Skeletal muscle satellite cell (primary cell): ENCODE measurements around the gene BICD1.

Experiments
- H3K27me3 ChIP-seq: 2 replicates; pipeline ENCODE4 v1.7.0; 2013; ENCODE audit warnings: low read length; ENCODE audit not compliant: control insufficient read depth, insufficient read depth
- H3K36me3 ChIP-seq: 2 replicates; pipeline ENCODE4 v1.7.0; 2013; ENCODE audit warnings: mild to moderate bottlenecking, control low read depth, low read length; ENCODE audit not compliant: insufficient read depth
- H3K4me1 ChIP-seq: 2 replicates; pipeline ENCODE4 v1.7.0; 2013; ENCODE audit warnings: low read length; ENCODE audit not compliant: control insufficient read depth, insufficient read depth
- H3K4me2 ChIP-seq: 2 replicates; pipeline ENCODE4 v1.7.0; 2013; ENCODE audit warnings: mild to moderate bottlenecking, low read length
- H3K4me3 ChIP-seq: 2 replicates; pipeline ENCODE4 v1.7.0; 2013; ENCODE audit warnings: low read length
- H3K9ac ChIP-seq: 2 replicates; pipeline ENCODE4 v1.7.0; 2013; ENCODE audit warnings: mild to moderate bottlenecking, low read depth, low read length, moderate library complexity
- H3K9me3 ChIP-seq: replicated peaks from 2 replicates; pipeline ENCODE4 v1.7.0; 2013; ENCODE audit warnings: mild to moderate bottlenecking, control low read depth, low read length

The BICD1 gene

DNA sequence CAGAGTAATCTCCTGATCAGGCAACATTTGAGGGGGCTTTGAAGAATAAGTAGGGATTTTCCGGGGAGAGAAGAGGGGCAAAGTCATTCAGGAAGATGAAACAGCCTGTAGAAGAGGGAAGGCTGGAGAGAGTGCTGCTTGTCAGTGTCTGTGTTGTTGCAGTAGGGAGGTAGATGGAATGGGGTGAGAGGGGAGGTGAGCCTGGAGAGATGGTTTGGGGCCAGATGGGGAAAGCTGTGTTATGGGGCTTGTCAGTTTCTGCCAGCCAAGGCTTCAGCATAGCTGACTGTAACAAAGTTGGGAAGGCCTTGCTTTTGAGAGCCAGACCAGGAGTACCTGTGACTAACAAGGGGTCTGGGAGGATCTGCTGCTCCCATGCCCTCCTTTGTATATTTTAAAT, 18.0 kb downstream of the BICD1 start:
- Histone ChIP-seq H3K4me3 (no peak overlapping the region), H3K4me1 (peaks cover 8% of the 10 kb centered on the region), H3K36me3 (no peaks in the 10 kb centered on the region), H3K4me2 (no peak overlapping the region), H3K9ac (no peak overlapping the region), H3K27me3 (no peaks in the 10 kb centered on the region), H3K9me3 (no peaks in the 10 kb centered on the region)

- no peaks in the 10 kb centered on the region for H3K9me3 ChIP-seq
These were observed 18.9 kb downstream of the BICD1 start for GRCh38 chr12:32125455-32126084.

GRCh38 chr12:32126720-32127119, 20.1 kb downstream of the BICD1 start:
- no peaks in the 10 kb centered on the region for H3K36me3 ChIP-seq
- H3K9ac ChIP-seq, result no peak overlapping the region
- H3K4me2 ChIP-seq, result no peak overlapping the region
- H3K4me3 ChIP-seq, result no peak overlapping the region
- H3K9me3 ChIP-seq, result no peaks in the 10 kb centered on the region
- H3K4me1 ChIP-seq, result peaks cover 3% of the 10 kb centered on the region
- no peaks in the 10 kb centered on the region for H3K27me3 ChIP-seq

More at GRCh38 chr12:32125455-32126084, 18.9 kb downstream of the BICD1 start:
- H3K4me2 ChIP-seq, result no peak overlapping the region
- H3K27me3 ChIP-seq, result no peaks in the 10 kb centered on the region
- no peaks in the 10 kb centered on the region for H3K36me3 ChIP-seq
- no peak overlapping the region for H3K9ac ChIP-seq
- H3K4me1 ChIP-seq, result peaks cover 3% of the 10 kb centered on the region
- no peak overlapping the region for H3K4me3 ChIP-seq

DNA sequence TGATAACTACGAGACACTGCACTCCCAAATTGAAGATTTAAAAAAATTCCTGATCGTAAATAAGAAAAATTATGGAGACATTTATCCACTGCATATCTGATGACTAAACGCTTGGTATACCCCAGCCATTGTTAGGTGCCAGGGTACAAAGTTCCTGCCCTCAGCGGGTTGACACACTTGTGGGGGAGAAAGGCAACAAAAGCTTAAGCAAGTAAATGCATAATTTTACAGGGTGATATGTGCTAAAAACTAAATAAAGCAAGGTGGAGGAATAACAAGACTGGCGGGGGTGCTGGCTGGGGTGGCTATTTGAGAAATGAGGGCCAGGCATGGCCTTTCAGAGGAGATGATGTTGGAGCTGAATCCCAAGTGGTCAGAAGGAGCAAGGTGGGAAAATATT, 25.0 kb downstream of the BICD1 start:
- H3K4me2 ChIP-seq, result no peak overlapping the region
- H3K4me3 ChIP-seq, result no peak overlapping the region
- H3K9ac ChIP-seq, result no peak overlapping the region
- peaks cover 7% of the 10 kb centered on the region for H3K4me1 ChIP-seq
- H3K36me3 ChIP-seq, result no peaks in the 10 kb centered on the region
- H3K9me3 ChIP-seq, result no peaks in the 10 kb centered on the region
- no peaks in the 10 kb centered on the region for H3K27me3 ChIP-seq

- peaks cover 11% of the 10 kb centered on the region for H3K4me1 ChIP-seq
- H3K27me3 ChIP-seq, result no peaks in the 10 kb centered on the region
- no peaks in the 10 kb centered on the region for H3K9me3 ChIP-seq
- H3K9ac ChIP-seq, result no peak overlapping the region
- H3K4me2 ChIP-seq, result peak overlapping the region; percentile 48
- H3K4me3 ChIP-seq, result no peak overlapping the region
- H3K36me3 ChIP-seq, result no peaks in the 10 kb centered on the region
These were observed 27.6 kb downstream of the BICD1 start for GRCh38 chr12:32134101-32134888.

- Histone ChIP-seq H3K4me1 (peaks cover 11% of the 10 kb centered on the region), H3K9me3 (no peaks in the 10 kb centered on the region), H3K4me3 (no peak overlapping the region), H3K9ac (no peak overlapping the region), H3K4me2 (no peak overlapping the region), H3K27me3 (no peaks in the 10 kb centered on the region), H3K36me3 (no peaks in the 10 kb centered on the region)
These were observed 29.3 kb downstream of the BICD1 start for GRCh38 chr12:32135967-32136366.

DNA sequence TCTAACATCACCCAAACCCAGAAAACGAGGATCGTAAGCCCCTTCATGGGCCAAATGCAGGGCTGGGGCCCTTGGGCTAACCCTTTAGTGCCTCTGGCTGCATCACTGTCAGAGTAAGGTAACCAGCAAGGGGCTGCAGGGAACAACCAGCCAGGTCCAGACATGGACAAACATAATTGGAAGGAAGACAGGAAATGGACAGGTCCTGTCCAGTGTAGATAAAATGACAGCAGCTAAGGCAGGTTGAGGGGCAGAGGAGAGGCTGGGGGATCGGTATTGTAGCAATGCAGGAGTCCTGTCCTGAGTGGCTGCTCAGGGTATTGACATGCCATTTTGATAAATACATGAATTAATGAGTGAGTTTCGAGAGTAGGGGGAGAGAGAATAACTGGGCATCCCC, 29.8 kb downstream of the BICD1 start:
- no peaks in the 10 kb centered on the region for H3K27me3 ChIP-seq
- H3K36me3 ChIP-seq, result no peaks in the 10 kb centered on the region
- no peak overlapping the region for H3K4me3 ChIP-seq
- peaks cover 11% of the 10 kb centered on the region for H3K4me1 ChIP-seq
- no peaks in the 10 kb centered on the region for H3K9me3 ChIP-seq
- H3K9ac ChIP-seq, result no peak overlapping the region
- H3K4me2 ChIP-seq, result no peak overlapping the region

GRCh38 chr12:32139064-32139421, 32.4 kb downstream of the BICD1 start:
- no peaks in the 10 kb centered on the region for H3K9me3 ChIP-seq
- H3K4me2 ChIP-seq, result no peak overlapping the region
- no peaks in the 10 kb centered on the region for H3K36me3 ChIP-seq
- H3K27me3 ChIP-seq, result no peaks in the 10 kb centered on the region
- no peak overlapping the region for H3K9ac ChIP-seq
- H3K4me3 ChIP-seq, result no peak overlapping the region
- H3K4me1 ChIP-seq, result peaks cover 10% of the 10 kb centered on the region

GRCh38 chr12:32140877-32141276, 34.2 kb downstream of the BICD1 start:
- Histone ChIP-seq H3K4me3 (no peak overlapping the region), H3K4me1 (peaks cover 3% of the 10 kb centered on the region), H3K36me3 (no peaks in the 10 kb centered on the region), H3K9ac (no peak overlapping the region), H3K9me3 (no peaks in the 10 kb centered on the region), H3K27me3 (no peaks in the 10 kb centered on the region), H3K4me2 (no peak overlapping the region)

DNA sequence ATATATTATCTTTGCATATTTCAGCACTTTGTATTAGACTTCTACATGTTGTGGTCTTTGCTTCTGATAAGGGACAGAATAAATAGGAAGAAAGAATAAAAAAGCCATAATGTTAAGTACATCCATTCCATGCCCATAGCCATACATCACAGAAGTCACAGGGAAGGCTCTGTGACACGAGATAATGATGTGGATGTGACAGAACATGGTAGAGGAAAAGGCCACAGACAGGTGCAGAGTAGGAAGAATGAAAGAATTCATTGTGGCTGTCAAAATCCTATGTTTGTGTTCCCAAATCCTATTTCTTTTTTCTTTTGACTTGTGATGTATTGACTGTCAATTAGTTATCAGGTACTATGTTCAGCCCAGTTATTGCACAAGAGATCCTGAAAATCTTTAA, 38.4 kb downstream of the BICD1 start:
- Histone ChIP-seq H3K4me1 (no peaks in the 10 kb centered on the region), H3K9ac (no peak overlapping the region)

GRCh38 chr12:32146074-32146873, 39.6 kb downstream of the BICD1 start:
- H3K9ac ChIP-seq, result no peak overlapping the region

More for the DNA sequence above, 38.4 kb downstream of the BICD1 start:
- H3K4me3 ChIP-seq, result no peak overlapping the region
- no peaks in the 10 kb centered on the region for H3K27me3 ChIP-seq
- no peak overlapping the region for H3K4me2 ChIP-seq
- no peaks in the 10 kb centered on the region for H3K36me3 ChIP-seq
- no peaks in the 10 kb centered on the region for H3K9me3 ChIP-seq

More at GRCh38 chr12:32146074-32146873, 39.6 kb downstream of the BICD1 start:
- H3K4me2 ChIP-seq, result no peak overlapping the region
- H3K27me3 ChIP-seq, result no peaks in the 10 kb centered on the region
- no peak overlapping the region for H3K4me3 ChIP-seq
- H3K9me3 ChIP-seq, result no peaks in the 10 kb centered on the region
- H3K36me3 ChIP-seq, result no peaks in the 10 kb centered on the region
- no peaks in the 10 kb centered on the region for H3K4me1 ChIP-seq
